Testis (tissue), 2 donors: ENCODE data around the gene LGSN.
"Not testable (repeated sequence)": the region's sequence is repeated elsewhere in the genome, so short reads cannot be mapped to it uniquely, and the experiment has no call there.

Experiments used
- CTCF ChIP-seq, 3 experiments: fragments of 450-650 bp in 2 of 3; fragments of 200-600 bp in 1 of 3; sonication (generic) in 1 of 3; IDR thresholded peaks; one replicate each; pipeline ENCODE4 v1.5.1; 2016 to 2019; ENCODE audit warnings: antibody characterized with exemption in 3 of 3, mild to moderate bottlenecking in 2 of 3, moderate library complexity in 1 of 3
- POLR2A ChIP-seq: fragments of 450-650 bp; IDR thresholded peaks from one replicate; pipeline ENCODE4 v1.6.1; 2017; ENCODE audit warnings: antibody characterized with exemption, mild to moderate bottlenecking, moderate library complexity

- not testable (repeated sequence) for TF ChIP-seq POLR2A; CTCF (IDR thresholded peaks at IDR 0.05)
Observed at GRCh38 chr6:63357384-63357783, 37.6 kb upstream of the LGSN start.
